DOHH2 (cell line): ENCODE results near the gene SCLY.

Experiments
- H3F3A ChIP-seq: fragments of 200-600 bp; sonication (generic), shearing (Covaris generic); 2 replicates; pipeline ENCODE4 v1.6.0; 2016; ENCODE audit warnings: antibody characterized with exemption, mild to moderate bottlenecking; ENCODE audit not compliant: control insufficient read depth, insufficient read depth
- H3K27ac ChIP-seq: fragments of 200-600 bp; sonication (generic); 2 replicates; pipeline ENCODE4 v1.5.1; 2014; ENCODE audit warnings: low read depth, mild to moderate bottlenecking, low read length, moderate library complexity
- H3K27me3 ChIP-seq: fragments of 200-600 bp; sonication (generic); 2 replicates; pipeline ENCODE4 v1.6.1; 2014; ENCODE audit warnings: mild to moderate bottlenecking, low read length, mixed read lengths; ENCODE audit not compliant: control insufficient read depth
- H3K36me3 ChIP-seq: fragments of 200-600 bp; sonication (generic); 2 replicates; pipeline ENCODE4 v1.6.1; 2014; ENCODE audit warnings: mild to moderate bottlenecking, low read length, moderate library complexity, mixed read lengths; ENCODE audit not compliant: control insufficient read depth
- H3K4me1 ChIP-seq: fragments of 200-600 bp; sonication (generic); 2 replicates; pipeline ENCODE4 v1.6.1; 2014; ENCODE audit warnings: mild to moderate bottlenecking, low read length, mixed read lengths; ENCODE audit not compliant: control insufficient read depth
- H3K4me2 ChIP-seq: fragments of 200-600 bp; sonication (generic); 2 replicates; pipeline ENCODE4 v1.6.0; 2014; ENCODE audit warnings: mild to moderate bottlenecking, low read length, moderate library complexity
- H3K4me3 ChIP-seq: fragments of 200-600 bp; sonication (generic); 2 replicates; pipeline ENCODE4 v1.5.1; 2014; ENCODE audit warnings: mild to moderate bottlenecking, low read length, mixed read lengths
- H3K79me2 ChIP-seq: fragments of 200-600 bp; sonication (generic); 2 replicates; pipeline ENCODE4 v1.6.1; 2014; ENCODE audit warnings: mild to moderate bottlenecking, low read length, mixed read lengths; ENCODE audit not compliant: control insufficient read depth
- H3K9me2 ChIP-seq: fragments of 200-600 bp; sonication (generic); replicated peaks from 2 replicates; pipeline ENCODE4 v1.6.1; 2014; ENCODE audit warnings: mild to moderate bottlenecking, low read length, mixed read lengths; ENCODE audit not compliant: control insufficient read depth
- H3K9me3 ChIP-seq: fragments of 200-600 bp; sonication (generic); 2 replicates; pipeline ENCODE4 v1.6.1; 2014; ENCODE audit warnings: antibody characterized with exemption, low read length, mixed read lengths; ENCODE audit not compliant: control insufficient read depth, insufficient read depth
- H4K20me1 ChIP-seq: fragments of 200-600 bp; sonication (generic); 2 replicates; pipeline ENCODE4 v1.6.0; 2014; ENCODE audit warnings: low read depth, mild to moderate bottlenecking, antibody characterized with exemption, low read length, moderate library complexity; ENCODE audit not compliant: control insufficient read depth, insufficient read depth
- CTCF ChIP-seq: fragments of 200-600 bp; sonication (generic); IDR thresholded peaks from one replicate; pipeline ENCODE4 v1.5.1; 2014; ENCODE audit warnings: antibody characterized with exemption, mild to moderate bottlenecking, low read depth, low read length; ENCODE audit not compliant: poor library complexity, severe bottlenecking
- EZH2phosphoT487 ChIP-seq: fragments of 200-600 bp; sonication (generic); IDR thresholded peaks from 2 replicates; pipeline ENCODE4 v1.6.1; 2017; ENCODE audit warnings: borderline replicate concordance, mild to moderate bottlenecking, antibody characterized with exemption, low read length, moderate library complexity, mixed read lengths

The SCLY gene

GRCh38 chr2:238101891-238102841 is 41.4 kb downstream of the SCLY start:
- Histone ChIP-seq H3K27me3 (no peaks in the 10 kb centered on the region), H3K4me1 (peaks cover 40% of the 10 kb centered on the region), H3K27ac (no peak overlapping the region), H3K36me3 (no peaks in the 10 kb centered on the region), H3K4me2 (no peak overlapping the region), H3K9me3 (no peaks in the 10 kb centered on the region), H3K9me2 (no peaks in the 10 kb centered on the region), H3K79me2 (no peaks in the 10 kb centered on the region), H3K4me3 (no peak overlapping the region), H4K20me1 (no peaks in the 10 kb centered on the region), H3F3A (peaks cover 6% of the 10 kb centered on the region; the same call in 1 of the 2 replicates)
- TF ChIP-seq EZH2phosphoT487 (no peak), CTCF (no peak)

- Histone ChIP-seq H4K20me1 (no peaks in the 10 kb centered on the region), H3K9me3 (no peaks in the 10 kb centered on the region), H3K36me3 (no peaks in the 10 kb centered on the region), H3F3A (peaks cover 6% of the 10 kb centered on the region; the same call in 1 of the 2 replicates), H3K9me2 (no peaks in the 10 kb centered on the region), H3K27me3 (no peaks in the 10 kb centered on the region), H3K27ac (no peak overlapping the region), H3K4me2 (no peak overlapping the region), H3K79me2 (no peaks in the 10 kb centered on the region), H3K4me1 (peaks cover 47% of the 10 kb centered on the region), H3K4me3 (no peak overlapping the region)
- no peak for TF ChIP-seq EZH2phosphoT487
- TF ChIP-seq CTCF = no peak
Measured at GRCh38 chr2:238102865-238103264, 42.1 kb downstream of the SCLY start.

- Histone ChIP-seq H3F3A (peaks cover 12% of the 10 kb centered on the region), H4K20me1 (no peaks in the 10 kb centered on the region), H3K4me3 (no peak overlapping the region), H3K36me3 (no peaks in the 10 kb centered on the region), H3K27ac (no peak overlapping the region), H3K4me1 (peaks cover 47% of the 10 kb centered on the region), H3K9me3 (no peaks in the 10 kb centered on the region), H3K4me2 (no peak overlapping the region), H3K9me2 (no peaks in the 10 kb centered on the region), H3K79me2 (no peaks in the 10 kb centered on the region), H3K27me3 (no peaks in the 10 kb centered on the region)
- no peak for TF ChIP-seq CTCF
- TF ChIP-seq EZH2phosphoT487 = no peak
Measured at GRCh38 chr2:238103465-238104225, 42.8 kb downstream of the SCLY start.
